ENCODE results near the gene MEIS2. TPM values are rescaled to one million over a fixed set of nuclear protein-coding genes. Genes with fewer than 3 reads are reported as not detected.

Gene MEIS2
- total RNA-seq, 2 experiments from 2014 or later = not detected

GRCh38 chr15:37061996-37062395 is 38.4 kb downstream of the MEIS2 start:
- POLR2A ChIA-PET = no interaction called here
- Mint-ChIP-seq H3K9me3 (no peaks in the 10 kb centered on the region), H3K4me3 (no peak overlapping the region), H3K27ac (no peak overlapping the region), H3K36me3 (no peaks in the 10 kb centered on the region), H3K4me1 (no peaks in the 10 kb centered on the region), H3K27me3 (peaks cover 2% of the 10 kb centered on the region)
- ATAC-seq (ENCODE audit: low read depth) = no peak
- no peak for DNase-seq

- Mint-ChIP-seq H3K9me3 (no peaks in the 10 kb centered on the region), H3K27ac (no peak overlapping the region), H3K4me3 (no peak overlapping the region), H3K27me3 (peaks cover 2% of the 10 kb centered on the region), H3K4me1 (no peaks in the 10 kb centered on the region), H3K36me3 (no peaks in the 10 kb centered on the region)
- POLR2A ChIA-PET = no interaction called here
- no peak for DNase-seq
- ATAC-seq (ENCODE audit: low read depth) = no peak
Observed at GRCh38 chr15:37059086-37059485, 41.3 kb downstream of the MEIS2 start.

- DNase-seq (no peak), ATAC-seq (ENCODE audit: low read depth) (no peak)
- Mint-ChIP-seq H3K27me3 (peaks cover 2% of the 10 kb centered on the region), H3K27ac (no peak overlapping the region), H3K4me1 (no peaks in the 10 kb centered on the region), H3K36me3 (no peaks in the 10 kb centered on the region), H3K9me3 (no peaks in the 10 kb centered on the region), H3K4me3 (no peak overlapping the region)
- POLR2A ChIA-PET = no interaction called here
Observed at GRCh38 chr15:37058316-37058985, 41.9 kb downstream of the MEIS2 start.

- ATAC-seq (ENCODE audit: low read depth) (no peak), DNase-seq (no peak)
- Mint-ChIP-seq H3K4me1 (no peaks in the 10 kb centered on the region), H3K27me3 (peaks cover 2% of the 10 kb centered on the region), H3K4me3 (no peak overlapping the region), H3K36me3 (no peaks in the 10 kb centered on the region), H3K9me3 (no peaks in the 10 kb centered on the region), H3K27ac (no peak overlapping the region)
- POLR2A ChIA-PET = no interaction called here
Observed at GRCh38 chr15:37057831-37058230, 42.5 kb downstream of the MEIS2 start.

- Mint-ChIP-seq H3K9me3 (no peaks in the 10 kb centered on the region), H3K27ac (no peak overlapping the region), H3K27me3 (peaks cover 2% of the 10 kb centered on the region), H3K36me3 (no peaks in the 10 kb centered on the region), H3K4me3 (no peak overlapping the region), H3K4me1 (no peaks in the 10 kb centered on the region)
- no peak for ATAC-seq (ENCODE audit: low read depth)
- no peak for DNase-seq
- POLR2A ChIA-PET = no interaction called here
Observed at GRCh38 chr15:37057256-37057655, 43.1 kb downstream of the MEIS2 start.

- Mint-ChIP-seq H3K9me3 (no peaks in the 10 kb centered on the region), H3K27me3 (no peaks in the 10 kb centered on the region), H3K4me1 (no peaks in the 10 kb centered on the region), H3K36me3 (no peaks in the 10 kb centered on the region), H3K27ac (no peak overlapping the region), H3K4me3 (no peak overlapping the region)
- DNase-seq = no peak
- no peak for ATAC-seq (ENCODE audit: low read depth)
- POLR2A ChIA-PET = no interaction called here
Observed at GRCh38 chr15:37056177-37057121, 43.9 kb downstream of the MEIS2 start.

GRCh38 chr15:37055481-37055880 is 44.9 kb downstream of the MEIS2 start:
- H3K9me3 Mint-ChIP-seq = no peaks in the 10 kb centered on the region
- POLR2A ChIA-PET = no interaction called here

GRCh38 chr15:37054336-37054735 is 46.0 kb downstream of the MEIS2 start:
- Mint-ChIP-seq H3K27me3 (no peaks in the 10 kb centered on the region), H3K9me3 (peaks cover 2% of the 10 kb centered on the region), H3K4me1 (no peaks in the 10 kb centered on the region), H3K27ac (no peak overlapping the region), H3K36me3 (no peaks in the 10 kb centered on the region), H3K4me3 (no peak overlapping the region)
- ATAC-seq (ENCODE audit: low read depth) (no peak), DNase-seq (no peak)
- POLR2A ChIA-PET = no interaction called here

More at GRCh38 chr15:37055481-37055880, 44.9 kb downstream of the MEIS2 start:
- Mint-ChIP-seq H3K27ac (no peak overlapping the region), H3K4me1 (no peaks in the 10 kb centered on the region), H3K36me3 (no peaks in the 10 kb centered on the region), H3K27me3 (no peaks in the 10 kb centered on the region), H3K4me3 (no peak overlapping the region)
- DNase-seq (no peak), ATAC-seq (ENCODE audit: low read depth) (no peak)

- POLR2A ChIA-PET = no interaction called here
- Mint-ChIP-seq H3K27me3 (no peaks in the 10 kb centered on the region), H3K4me1 (no peaks in the 10 kb centered on the region), H3K27ac (no peak overlapping the region), H3K9me3 (peaks cover 2% of the 10 kb centered on the region), H3K4me3 (no peak overlapping the region), H3K36me3 (no peaks in the 10 kb centered on the region)
- DNase-seq = no peak
- ATAC-seq (ENCODE audit: low read depth) = no peak
Observed at GRCh38 chr15:37053166-37053565, 47.2 kb downstream of the MEIS2 start.

GRCh38 chr15:37050345-37050744 is 50.0 kb downstream of the MEIS2 start:
- H3K27me3 Mint-ChIP-seq = no peaks in the 10 kb centered on the region
- peaks cover 2% of the 10 kb centered on the region for H3K9me3 Mint-ChIP-seq
- DNase-seq (no peak), ATAC-seq (ENCODE audit: low read depth) (no peak)
- no peaks in the 10 kb centered on the region for H3K36me3 Mint-ChIP-seq
- H3K4me3 Mint-ChIP-seq = no peak overlapping the region
- no peak overlapping the region for H3K27ac Mint-ChIP-seq
- POLR2A ChIA-PET = no interaction called here
- H3K4me1 Mint-ChIP-seq = no peaks in the 10 kb centered on the region

GRCh38 chr15:37046876-37047614 is 53.3 kb downstream of the MEIS2 start:
- ATAC-seq (ENCODE audit: low read depth) = no peak
- Mint-ChIP-seq H3K4me1 (no peaks in the 10 kb centered on the region), H3K27ac (no peak overlapping the region), H3K27me3 (peaks cover 2% of the 10 kb centered on the region), H3K9me3 (peaks cover 2% of the 10 kb centered on the region), H3K36me3 (no peaks in the 10 kb centered on the region), H3K4me3 (no peak overlapping the region)
- DNase-seq = no peak
- POLR2A ChIA-PET = no interaction called here

GRCh38 chr15:37045859-37046740 is 54.2 kb downstream of the MEIS2 start:
- Mint-ChIP-seq H3K27me3 (peaks cover 2% of the 10 kb centered on the region), H3K4me3 (no peak overlapping the region), H3K9me3 (peaks cover 2% of the 10 kb centered on the region), H3K27ac (no peak overlapping the region), H3K36me3 (no peaks in the 10 kb centered on the region), H3K4me1 (no peaks in the 10 kb centered on the region)
- POLR2A ChIA-PET = no interaction called here
- DNase-seq (no peak), ATAC-seq (ENCODE audit: low read depth) (no peak)

All from activated naive CD8-positive, alpha-beta T cell treated with anti-CD3 and anti-CD28 coated beads, Interleukin-2, amount 10 ng/mL, durations not matched to agents 7 days and 5 days (primary cell).